HT1080 (cell line): ENCODE results near the gene SIAH2. TPM values are rescaled to one million over a fixed set of nuclear protein-coding genes. Genes with fewer than 3 reads are reported as not detected.
A peak's percentile ranks its signal among the peaks of the same experiment; 100 is the strongest.

Source experiments
- DNase-seq: peaks from one replicate; pipeline ENCODE4 v3.0.0-alpha.2; 2015; ENCODE audit warnings: low read depth
- total RNA-seq: library from RNA; depleted of rRNA; stranded (reverse); fragments of >200 nt; shearing (Covaris generic); gene quantifications from 2 replicates; pipeline ENCODE4 v1.2.3, GENCODE V29; 2014

The SIAH2 gene
- total RNA-seq, 1 experiment from 2014 or later = 71.8 TPM

DNA sequence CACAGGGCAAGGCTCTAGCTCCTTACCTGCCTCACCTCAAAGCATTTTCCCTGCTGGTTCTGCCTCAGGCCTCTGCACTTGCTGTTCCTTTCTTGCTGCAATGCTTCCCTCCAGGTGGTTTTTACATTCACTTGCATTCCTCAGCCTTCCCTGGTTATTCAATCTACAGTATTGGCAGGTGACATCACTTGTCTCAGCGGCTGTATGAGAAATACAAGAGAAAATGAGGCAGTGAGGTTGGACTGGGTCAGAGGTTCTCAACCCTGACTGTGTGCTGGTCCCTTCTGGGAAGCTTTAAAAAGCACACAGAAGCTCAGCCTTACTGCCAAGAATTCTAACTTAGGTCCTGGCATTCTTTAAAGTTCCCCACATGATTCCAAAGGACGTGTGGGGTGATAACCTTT lies 26.7 kb downstream of the SIAH2 start:
- no peak for DNase-seq

DNA sequence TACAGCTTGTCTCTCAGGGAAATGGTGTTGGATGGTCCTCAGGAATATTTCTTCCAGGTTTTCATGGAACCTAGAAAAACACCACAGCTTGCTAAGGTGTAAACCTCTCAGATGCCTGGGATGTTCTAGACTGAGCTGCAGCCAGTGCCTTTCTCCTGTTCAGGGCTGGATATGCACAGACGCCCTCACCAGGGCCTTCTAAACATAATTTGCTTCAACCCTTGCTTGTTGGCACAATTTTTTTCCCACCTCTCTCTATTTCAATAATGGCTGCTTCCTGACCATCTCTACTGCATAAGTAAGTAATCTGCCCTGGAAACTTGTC lies 28.2 kb downstream of the SIAH2 start:
- DNase-seq = no peak

DNA sequence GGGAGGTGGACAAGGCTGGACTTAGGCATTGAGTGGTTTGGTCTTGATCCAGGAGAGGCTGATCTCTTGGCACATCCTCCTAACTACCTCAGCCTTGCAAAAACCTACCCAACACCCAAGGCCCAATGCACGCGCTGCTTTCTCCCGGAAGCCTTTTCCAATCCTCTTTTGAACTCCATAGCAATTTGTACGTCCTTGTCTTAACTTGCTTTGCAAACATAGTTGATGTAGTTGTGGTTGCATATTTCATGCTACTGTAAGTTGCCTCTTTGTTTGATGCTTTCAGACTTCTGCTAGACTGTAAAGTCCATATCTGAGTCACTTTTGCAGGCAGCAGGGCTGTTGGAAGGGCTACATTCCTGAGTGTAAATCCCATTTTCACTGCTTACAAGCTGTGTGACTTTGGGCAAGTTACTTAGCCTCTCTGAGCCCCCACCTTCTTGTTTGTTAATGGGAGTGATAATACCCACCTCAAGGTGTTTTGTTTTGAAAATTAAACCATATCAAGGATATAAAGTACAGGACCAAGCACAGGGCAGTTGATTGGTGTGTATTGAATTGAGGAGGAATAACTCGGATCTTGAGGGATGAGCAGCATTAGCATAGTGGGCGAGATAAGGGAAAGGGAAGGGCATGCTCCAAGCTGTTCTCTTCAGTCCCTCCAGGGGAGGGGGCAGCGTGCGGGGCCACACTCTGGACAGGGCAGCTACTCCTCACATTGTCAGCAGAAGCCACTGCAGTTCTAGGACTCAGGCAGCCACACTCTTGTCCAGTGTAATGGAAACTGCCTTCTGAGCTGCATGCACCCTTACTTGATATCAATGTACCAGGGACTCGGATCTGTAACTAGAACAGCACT lies 28.8 kb downstream of the SIAH2 start:
- DNase-seq = no peak

DNA sequence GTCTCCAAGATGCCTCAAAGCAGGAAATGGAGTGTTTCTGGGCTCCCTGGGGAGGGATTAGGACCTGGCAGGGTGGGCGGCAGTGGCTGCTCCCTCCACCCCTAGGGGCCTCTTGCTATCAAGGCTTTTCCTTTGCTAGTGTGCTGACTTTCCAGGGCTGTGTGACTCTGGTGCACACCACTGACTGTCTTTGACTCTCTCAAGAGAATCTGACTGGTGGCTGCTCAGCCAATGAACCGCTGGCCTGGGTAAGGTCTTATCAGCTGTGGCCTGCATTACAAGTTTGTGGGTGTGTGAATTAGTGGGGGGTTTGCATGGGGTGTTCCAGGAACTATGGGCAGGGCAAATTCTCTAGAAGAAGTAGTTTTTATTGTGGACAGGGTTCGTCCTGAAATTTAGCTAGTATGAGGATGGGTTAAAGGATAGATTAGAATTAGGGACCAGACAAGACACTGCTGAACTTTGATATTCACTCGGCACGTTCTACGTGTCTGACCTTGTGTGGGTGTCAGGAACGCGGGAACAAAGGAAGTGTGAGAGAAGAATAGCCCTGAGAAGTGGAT lies 29.5 kb downstream of the SIAH2 start:
- DNase-seq = no peak

DNA sequence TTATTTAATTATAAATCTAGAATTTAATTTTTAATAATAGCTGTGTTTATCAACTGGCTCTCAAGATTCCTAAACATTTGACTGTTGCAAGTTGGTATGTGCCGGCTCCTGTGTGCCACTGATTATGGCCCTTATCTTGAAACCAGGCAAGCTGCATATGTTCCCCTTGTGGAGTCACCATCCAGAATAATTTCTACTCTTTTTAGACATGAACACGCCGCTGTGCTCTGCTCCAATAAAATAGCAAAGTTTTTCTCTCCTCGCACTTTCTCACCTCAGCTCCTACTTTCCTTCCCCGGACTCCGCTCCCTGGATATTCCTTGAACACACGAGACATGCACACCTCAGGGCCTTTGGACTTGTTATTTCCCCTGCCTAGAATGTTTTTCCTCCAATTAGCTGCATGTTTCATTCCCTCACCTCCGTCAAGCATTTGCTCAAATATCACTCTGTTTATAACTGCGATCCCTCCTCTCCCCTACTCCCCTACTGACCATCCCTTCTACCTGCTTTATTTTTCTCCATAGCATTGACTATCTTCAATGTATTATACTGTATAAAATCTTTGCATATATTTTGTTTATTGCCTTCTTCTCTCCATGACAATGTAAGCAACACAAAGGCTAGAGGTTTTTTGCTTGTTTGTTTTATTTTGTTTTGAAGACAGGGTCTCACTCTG lies 33.1 kb downstream of the SIAH2 start:
- no peak for DNase-seq

DNA sequence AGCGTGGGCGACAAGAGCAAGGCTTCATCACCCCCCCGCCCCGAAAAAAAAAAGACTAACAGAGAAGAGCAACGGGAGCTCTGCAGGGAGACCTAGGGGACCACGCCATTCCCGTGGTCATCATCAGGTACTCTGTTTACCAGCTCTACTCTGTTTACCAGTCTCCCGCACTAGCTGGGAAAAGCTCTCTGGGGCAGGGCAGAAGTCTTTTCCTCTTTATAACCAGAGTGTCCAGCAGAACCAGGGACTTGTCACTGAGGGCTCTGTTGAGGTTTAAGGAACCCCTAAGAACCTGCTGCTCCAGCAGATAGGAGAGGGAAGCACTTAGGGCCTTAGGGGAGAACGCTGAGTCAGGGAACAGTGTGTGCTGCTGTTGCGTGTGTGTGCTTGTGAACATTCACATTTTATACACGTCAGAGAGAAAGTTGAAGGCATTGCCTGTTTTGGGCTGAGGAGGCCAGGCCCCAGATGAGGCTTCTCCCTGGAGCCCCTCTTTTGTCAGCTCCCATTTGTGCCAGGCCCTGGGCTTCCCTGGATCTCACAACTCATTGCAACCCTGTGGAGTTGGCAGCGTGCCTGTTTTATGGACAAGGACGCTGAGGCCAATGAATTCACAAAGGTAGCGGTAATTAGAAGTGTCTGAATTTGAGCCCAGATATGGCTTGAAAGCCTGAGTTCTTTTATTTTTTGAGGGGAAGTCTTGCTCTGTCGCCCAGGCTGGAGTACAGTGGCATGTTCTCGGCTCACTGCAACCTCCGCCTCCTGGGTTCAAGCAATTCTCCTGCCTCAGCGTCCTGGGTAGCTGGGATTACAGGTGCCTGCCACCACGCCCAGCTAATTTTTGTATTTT lies 35.1 kb downstream of the SIAH2 start:
- no peak for DNase-seq

DNA sequence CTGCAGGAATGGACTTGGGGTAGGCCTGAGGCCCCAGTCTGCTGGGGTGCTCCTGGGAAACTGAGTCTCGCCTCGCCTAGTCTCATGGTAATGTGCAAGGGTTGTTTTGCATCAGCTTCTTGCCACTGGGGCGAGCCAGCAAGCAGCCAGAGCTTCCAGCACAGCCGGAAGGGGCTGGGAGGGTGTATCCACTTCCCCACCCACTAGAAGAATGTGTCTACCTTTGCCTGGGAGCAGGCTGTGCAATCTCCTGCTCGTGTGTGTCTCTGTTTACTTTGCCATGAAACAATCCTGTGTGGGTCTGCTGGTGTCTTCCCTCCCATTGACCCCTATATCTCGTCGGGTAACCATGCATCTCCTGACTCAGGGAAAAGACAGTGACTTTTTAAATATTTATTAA lies 37.4 kb downstream of the SIAH2 start:
- no peak for DNase-seq

DNA sequence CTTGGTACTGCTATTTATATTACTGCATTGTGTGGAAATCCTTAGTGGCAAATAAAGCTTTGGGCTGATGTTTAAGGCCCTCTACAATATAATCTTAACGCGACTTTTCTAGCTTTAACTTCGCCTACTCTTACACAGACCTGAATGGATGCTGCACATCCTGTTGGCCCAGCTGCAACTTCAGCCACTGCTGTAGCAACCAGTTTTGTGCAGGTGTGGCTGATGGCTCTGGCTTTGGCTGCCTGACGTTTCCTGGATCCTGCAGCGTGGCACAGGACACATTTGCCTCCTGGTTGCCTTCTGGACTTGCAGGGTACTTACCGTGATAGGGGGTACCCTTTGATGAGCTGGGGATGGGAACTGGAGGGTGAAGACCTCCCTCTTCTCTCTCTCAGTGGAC lies 39.0 kb downstream of the SIAH2 start:
- no peak for DNase-seq

DNA sequence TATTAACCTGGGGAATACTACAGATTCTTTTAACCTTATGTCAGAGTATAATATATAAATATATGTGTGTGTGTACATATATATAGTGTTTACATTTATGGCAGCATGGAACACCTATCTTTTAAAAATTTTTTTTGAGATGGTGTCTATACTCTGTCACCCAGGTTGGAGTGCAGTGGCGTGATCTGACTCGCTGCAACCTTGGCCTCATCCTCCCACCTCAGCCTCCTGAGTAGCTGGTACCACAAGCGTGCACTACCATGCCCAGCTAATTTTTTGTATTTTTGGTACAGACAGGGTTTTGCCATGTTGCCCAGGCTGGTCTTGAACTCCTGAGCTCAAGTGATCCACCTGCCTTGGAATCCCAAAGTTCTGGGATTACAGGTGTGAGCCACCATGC lies 40.7 kb downstream of the SIAH2 start:
- no peak for DNase-seq

DNA sequence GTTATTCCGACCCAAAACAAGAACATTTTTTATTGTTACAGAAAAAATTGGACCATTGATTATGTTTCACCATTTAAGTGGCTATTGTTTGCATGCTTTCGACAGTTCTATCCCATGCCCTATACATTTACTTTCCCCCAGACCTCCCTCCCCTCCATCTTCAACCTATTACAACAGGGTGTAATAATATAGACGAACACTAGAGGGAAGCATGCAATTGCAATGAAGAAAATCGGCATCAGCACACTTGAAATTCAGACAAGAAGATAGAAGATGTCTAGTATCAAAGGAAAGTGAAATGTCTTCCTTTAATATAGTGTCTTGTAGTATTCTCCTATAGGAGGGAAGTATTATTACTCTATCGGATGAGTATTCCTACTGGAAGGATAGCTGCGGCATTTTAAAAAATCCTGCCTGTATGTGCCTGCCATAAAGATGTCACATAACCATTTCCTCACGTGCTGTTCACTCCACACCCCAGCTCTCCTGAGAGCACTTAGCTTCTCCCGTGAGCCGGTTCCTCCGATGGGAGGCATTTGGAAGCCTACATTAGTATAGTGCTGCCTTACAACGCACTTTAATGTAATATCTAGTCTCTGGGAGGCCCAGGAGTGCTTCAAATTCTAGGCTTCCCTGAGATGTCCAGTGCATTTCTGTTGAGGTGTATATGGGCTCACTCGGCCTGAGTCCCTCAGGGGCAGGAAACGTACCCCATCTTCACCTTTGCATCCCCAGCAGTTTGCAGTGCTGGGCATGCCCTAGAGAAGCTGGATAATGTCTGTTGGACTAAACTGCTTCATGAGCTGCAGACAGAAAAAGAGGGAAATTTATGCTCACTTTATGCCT lies 41.5 kb downstream of the SIAH2 start:
- DNase-seq = peak; percentile 66

DNA sequence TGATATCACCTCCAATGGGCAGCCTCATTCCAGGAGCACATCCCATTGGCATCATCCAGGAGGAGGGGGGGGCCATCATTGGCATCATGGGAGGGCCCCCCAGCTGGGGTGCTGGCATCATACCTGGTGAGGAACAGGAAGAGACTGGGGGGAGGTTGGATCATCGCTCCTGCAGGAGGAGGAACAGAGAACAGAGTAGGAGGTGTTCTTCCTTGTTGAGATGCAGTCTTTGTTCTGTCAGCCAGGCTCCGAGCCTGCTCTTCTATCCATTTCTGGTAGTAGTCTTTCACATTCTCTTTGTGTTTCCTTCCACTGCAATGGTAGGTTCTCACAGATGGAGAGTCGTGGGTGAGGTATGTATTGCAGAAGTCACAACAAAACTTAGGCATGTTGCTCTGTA lies 42.5 kb downstream of the SIAH2 start:
- DNase-seq = no peak

DNA sequence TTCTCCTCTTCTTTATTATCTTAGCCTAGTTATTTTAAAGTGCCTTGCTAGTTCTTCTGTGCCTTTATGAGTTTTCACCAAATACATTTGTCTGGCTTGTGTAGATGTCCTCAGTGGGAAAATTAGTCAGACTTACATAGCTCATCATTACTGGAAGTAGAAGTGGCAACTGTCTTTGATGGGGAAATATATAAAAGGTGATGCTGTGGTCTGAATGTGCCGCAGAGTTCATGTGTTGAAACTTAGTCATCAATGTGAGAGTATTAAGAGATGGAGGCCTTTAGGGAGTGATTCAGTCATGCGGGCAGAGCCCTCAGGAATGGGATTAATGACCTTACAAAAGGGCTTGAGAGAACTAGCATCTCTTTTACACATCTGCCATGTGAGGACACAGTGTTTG lies 52.9 kb downstream of the SIAH2 start:
- DNase-seq = peak; percentile 54

DNA sequence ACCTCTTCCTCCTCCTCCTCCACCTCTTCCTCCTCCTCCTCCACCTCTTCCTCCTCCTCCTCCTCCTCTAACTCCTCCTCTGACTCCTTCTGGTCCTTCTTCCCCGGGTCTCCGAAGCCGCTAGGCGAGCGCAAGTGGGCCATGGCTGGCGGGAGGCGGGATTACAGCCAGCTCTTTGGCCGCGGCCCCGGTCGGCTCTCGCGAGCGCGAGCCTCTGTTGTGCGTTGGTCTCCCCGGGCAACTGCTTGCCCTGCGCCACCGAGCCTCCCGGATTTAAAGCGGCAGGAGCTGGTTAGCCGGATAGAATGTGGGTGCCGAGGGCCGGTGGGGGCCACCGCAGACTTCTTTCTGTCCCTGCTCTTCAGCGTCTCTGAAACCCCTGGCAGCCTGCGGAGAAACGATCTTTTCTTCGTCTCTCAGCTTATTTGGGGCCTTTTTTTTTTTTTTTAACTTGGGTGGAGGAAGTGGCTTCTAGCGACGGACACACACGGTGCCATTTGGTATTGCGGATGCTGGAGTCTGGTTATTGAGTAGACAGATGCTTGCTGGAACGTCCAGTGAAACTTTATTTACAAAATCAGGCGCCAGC lies 59.1 kb downstream of the SIAH2 start, which contains the start of gene ERICH6:
Gene ERICH6 (minus strand): TSS at position 165 of the 589 bp plus-strand sequence. CDS start 22 bp downstream, at position 143.
- DNase-seq = peak; percentile 83

DNA sequence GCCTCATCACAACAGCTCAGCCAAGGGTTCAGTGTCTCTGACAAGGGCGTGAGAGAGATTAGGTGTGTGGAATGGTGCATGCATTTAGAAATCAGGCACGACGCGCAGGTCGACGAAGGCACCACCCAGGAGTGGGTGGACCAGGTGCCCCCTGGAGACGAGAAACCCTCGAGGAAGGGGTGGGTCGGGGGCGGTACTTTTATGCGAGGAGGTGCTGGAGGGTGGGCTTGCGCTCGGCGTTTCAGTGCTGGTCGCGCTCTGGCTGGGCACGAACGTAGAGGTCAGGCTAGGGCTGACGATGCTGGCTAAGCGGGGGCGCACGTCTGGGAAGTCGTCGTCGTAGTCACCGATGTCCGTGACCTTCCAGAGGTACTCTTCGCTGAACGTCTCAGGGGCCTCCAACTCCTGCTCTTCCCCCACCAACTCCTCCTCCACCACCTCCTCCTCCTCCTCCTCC lies 59.6 kb downstream of the SIAH2 start:
- no peak for DNase-seq

DNA sequence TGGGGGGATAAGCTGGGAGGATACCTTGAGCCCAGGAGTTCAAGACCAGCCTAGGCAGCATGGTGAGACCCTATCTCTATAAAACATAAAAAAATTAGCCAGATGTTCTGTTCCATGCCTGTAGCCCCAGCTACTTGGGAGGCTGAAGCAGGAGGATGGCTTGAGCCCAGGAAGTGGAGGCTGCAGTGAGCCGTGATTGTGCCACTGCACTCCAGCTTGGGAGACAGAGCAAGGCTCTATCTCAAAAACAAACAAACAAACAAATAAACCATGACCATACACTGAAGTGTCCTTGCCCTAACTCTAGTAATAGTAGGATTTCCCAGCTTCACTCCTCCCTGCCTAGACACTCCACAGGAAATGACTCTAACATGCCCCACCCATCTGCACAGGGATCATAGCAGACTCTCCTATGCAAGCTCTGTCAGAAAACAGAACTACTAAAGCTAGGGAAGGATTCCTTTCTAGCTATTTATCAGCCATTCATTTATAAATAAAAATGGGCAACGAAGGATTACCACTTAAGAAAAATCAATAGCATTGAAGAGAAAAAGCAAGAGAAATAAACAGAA lies 63.8 kb downstream of the SIAH2 start:
- DNase-seq = peak; percentile 66

DNA sequence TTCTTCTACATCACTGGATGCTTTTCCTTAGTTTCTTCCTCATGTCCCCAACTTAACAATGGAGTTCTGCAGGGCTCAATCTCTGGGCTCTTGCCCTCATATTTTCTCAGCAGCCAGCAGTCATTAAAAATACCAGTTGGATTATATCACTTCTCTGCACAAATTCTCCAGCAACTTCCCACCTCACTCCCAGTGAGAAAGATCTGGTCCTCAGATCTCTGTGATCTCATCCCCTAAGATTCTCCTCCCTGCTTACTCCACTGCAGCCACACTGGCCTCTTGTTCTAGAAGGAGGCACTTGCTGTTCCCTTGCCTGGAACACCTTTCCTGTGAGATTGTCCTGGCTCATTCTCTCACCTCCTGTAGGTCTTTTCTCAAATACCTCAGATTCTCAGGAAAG lies 65.3 kb downstream of the SIAH2 start:
- DNase-seq = peak; percentile 45

DNA sequence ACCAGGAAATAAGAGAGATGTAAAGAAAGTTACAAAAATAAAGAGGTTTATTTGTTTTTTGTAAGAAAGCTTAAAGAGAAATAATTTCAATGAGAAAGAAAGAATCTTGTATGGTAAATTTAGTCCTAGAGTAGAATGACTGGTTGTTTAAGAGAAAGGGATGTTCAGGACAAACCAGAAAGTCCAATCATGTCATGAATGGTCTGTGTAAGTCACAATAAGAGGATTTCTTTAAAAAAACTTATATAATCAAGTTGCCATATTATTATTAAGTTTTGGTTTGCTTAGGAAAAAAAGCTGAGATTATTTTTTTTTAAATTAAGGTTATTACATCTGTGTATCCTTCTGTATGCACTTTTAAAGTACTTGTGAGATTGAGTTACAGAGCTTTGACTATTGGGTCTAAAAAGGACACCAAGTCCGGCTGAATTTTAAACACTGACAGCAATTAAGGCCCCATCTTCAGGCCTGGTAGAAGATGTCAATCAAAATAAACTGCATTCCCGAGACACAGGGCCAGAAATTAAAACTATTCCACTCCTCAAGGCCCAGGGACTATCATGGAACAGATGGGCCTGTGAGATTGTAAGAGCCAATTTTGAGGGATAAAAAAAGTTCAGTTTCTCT lies 71.4 kb downstream of the SIAH2 start:
- DNase-seq = no peak
